ENCODE results near the gene INTS13. TPM values are rescaled to one million over a fixed set of nuclear protein-coding genes. Genes with fewer than 3 reads are reported as not detected.

Gene INTS13
- total and polyA plus RNA-seq, 2 donors (not counting 3 experiments of a cell fraction or from before 2014, with no cell fraction given), result 8.7 to 35.9 TPM

DNA sequence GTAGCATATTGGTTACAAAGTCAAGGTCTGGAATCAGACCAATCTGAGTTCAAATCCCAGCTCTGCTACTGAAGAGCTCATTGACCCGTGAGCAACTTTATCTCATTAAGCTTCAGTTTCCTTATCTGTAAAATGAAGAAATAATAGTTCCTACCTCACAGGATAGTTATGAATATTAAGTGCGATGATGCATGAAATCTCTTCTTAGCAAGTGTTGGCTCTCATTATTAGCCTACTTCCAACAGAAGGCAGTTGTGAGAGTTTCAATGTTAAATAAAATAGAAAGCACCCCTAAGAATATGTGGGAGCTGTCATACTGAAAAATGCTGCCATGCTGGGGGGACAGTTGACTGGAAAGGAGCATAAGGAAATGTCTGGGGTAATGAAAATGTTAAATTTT lies 65.8 kb downstream of the INTS13 start:
- Histone ChIP-seq H3K27ac (ENCODE audit: insufficient read depth, low read depth, low read length) (no peak overlapping the region), H3K9ac (replicated peaks; ENCODE audit: extremely low read depth, insufficient read depth, low read length) (no peak overlapping the region), H3K4me3 (replicated peaks in 1 of 3; ENCODE audit: insufficient read depth in 1 of 3, low read depth in 1 of 3, low read length in 3 of 3) (no peak overlapping the region), H2AFZ (ENCODE audit: low read depth, low read length) (no peak overlapping the region), H3K9me3 (replicated peaks; ENCODE audit: control insufficient read depth, insufficient read depth, low read length) (no peaks in the 10 kb centered on the region), H3K79me2 (ENCODE audit: control insufficient read depth, insufficient read depth, low read length) (no peaks in the 10 kb centered on the region), H4K20me1 (replicated peaks; ENCODE audit: control insufficient read depth, extremely low read depth, insufficient read depth, low read length) (no peaks in the 10 kb centered on the region), H3K36me3 (ENCODE audit: control insufficient read depth in 2 of 2, extremely low read depth in 1 of 2, insufficient read depth in 2 of 2, low read length in 2 of 2) (no peaks in the 10 kb centered on the region), H3K9me1 (replicated peaks; ENCODE audit: control insufficient read depth, extremely low read depth, insufficient read depth, low read length) (no peaks in the 10 kb centered on the region), H3K27me3 (ENCODE audit: control insufficient read depth in 2 of 2, insufficient read depth in 2 of 2, low read length in 2 of 2) (no peaks in the 10 kb centered on the region), H3K4me1 (ENCODE audit: control insufficient read depth, extremely low read depth, insufficient read depth, low read length) (peaks cover 16% of the 10 kb centered on the region), H3K4me2 (ENCODE audit: insufficient read depth, low read length) (no peak overlapping the region)
- CTCF ChIA-PET, result interaction anchor here (1.0 to 8.1 kb wide), 3 partner anchors 9 to 15 kb away, joined by 3 to 68 read pairs (median 3); no protein-coding TSS in a partner anchor
- DNase-seq (ENCODE audit: low read depth, low spot score) (no peak), FAIRE-seq (no peak)
- intact Hi-C loops (cut with micrococcal nuclease), result no loop called here
- TF ChIP-seq POLR2AphosphoS5 (IDR thresholded peaks at IDR 0.05; ENCODE audit: insufficient read depth, low read depth, low read length) (no peak), POLR2A (IDR thresholded peaks at IDR 0.05; ENCODE audit: low read depth, low read length) (no peak)
- POLR2A ChIA-PET, result no interaction called here
- BruUV-seq (replicated peaks), result no TSS peak
- dilution Hi-C loops (cut with MboI; ENCODE audit: extremely low pct_ligation_motif_present, low sequenced_read_pairs), result no loop called here

DNA sequence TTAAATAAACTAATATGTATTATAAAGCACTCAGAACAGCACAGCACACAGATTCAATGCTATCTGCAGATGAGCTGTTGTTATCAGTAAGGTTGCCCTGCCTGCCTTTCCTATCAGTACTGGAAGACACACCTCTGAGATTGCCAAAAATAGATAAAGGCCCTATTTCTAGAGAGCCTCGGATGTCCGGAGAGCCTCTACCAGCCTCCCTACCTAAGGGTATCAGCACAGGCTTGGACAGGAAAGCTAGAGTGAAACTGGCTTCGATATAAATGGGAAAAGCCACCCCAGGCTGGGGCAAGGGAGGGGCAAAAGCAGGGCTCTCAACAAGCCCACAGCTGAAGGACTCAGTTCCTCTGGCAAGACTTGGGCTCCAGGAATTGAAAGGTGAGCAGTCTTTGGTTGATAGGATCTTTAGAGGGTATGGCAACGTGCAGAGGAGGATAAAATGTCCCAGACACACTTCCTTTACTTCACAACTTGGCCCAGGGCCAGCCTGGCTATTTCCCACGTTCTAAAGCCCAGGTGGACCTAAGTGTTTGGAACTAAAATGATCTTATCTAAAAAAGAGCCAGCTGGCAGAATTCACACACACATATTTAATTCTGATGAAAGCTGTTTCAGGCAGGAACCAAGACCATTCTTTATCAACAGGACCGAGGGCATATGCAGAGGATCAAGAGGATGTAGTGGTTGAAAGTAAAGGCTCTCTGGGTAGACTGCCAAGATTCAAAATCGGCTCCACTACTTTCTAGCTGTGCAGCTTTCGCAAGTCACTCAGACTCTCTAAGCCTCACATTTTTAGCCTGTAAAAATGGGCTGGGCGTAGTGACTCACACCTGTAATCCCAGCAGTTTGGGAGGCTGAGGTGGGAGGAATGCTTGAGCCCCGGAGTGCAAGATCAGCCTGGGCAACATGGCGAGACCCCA lies 67.0 kb downstream of the INTS13 start:
- CTCF ChIA-PET, result interaction anchor here (0.6 to 8.1 kb wide), 8 partner anchors 8 to 67 kb away, joined by 3 to 68 read pairs (median 6); partner anchors contain the start of gene ITPR2
- Histone ChIP-seq H4K20me1 (replicated peaks; ENCODE audit: control insufficient read depth, extremely low read depth, insufficient read depth, low read length) (no peaks in the 10 kb centered on the region), H3K27ac (ENCODE audit: insufficient read depth, low read depth, low read length) (peak overlapping the region; percentile 47), H3K27me3 (ENCODE audit: control insufficient read depth in 2 of 2, insufficient read depth in 2 of 2, low read length in 2 of 2) (no peaks in the 10 kb centered on the region), H3K79me2 (ENCODE audit: control insufficient read depth, insufficient read depth, low read length) (no peaks in the 10 kb centered on the region), H3K9ac (replicated peaks; ENCODE audit: extremely low read depth, insufficient read depth, low read length) (peak overlapping the region; percentile 21), H3K9me1 (replicated peaks; ENCODE audit: control insufficient read depth, extremely low read depth, insufficient read depth, low read length) (peaks cover 2% of the 10 kb centered on the region), H3K36me3 (ENCODE audit: control insufficient read depth in 2 of 2, extremely low read depth in 1 of 2, insufficient read depth in 2 of 2, low read length in 2 of 2) (no peaks in the 10 kb centered on the region), H3K9me3 (replicated peaks; ENCODE audit: control insufficient read depth, insufficient read depth, low read length) (no peaks in the 10 kb centered on the region), H2AFZ (ENCODE audit: low read depth, low read length) (peak overlapping the region; percentile 30), H3K4me2 (ENCODE audit: insufficient read depth, low read length) (peak overlapping the region; percentile 41), H3K4me1 (ENCODE audit: control insufficient read depth, extremely low read depth, insufficient read depth, low read length) (peaks cover 16% of the 10 kb centered on the region), H3K4me3 (replicated peaks in 1 of 3; ENCODE audit: insufficient read depth in 1 of 3, low read depth in 1 of 3, low read length in 3 of 3) (no peak overlapping the region)
- POLR2A ChIA-PET, result interaction anchor here (0.8 kb wide), 1 partner anchor 13 kb away, joined by 3 read pairs; no protein-coding TSS in a partner anchor
- DNase-seq (ENCODE audit: low read depth, low spot score), result peak; percentile 96
- intact Hi-C loops (cut with micrococcal nuclease) (loop anchor here (1.0 kb wide), 1 partner anchor 13 kb away; no protein-coding TSS in a partner anchor), dilution Hi-C loops (cut with MboI; ENCODE audit: extremely low pct_ligation_motif_present, low sequenced_read_pairs) (no loop called here)
- BruUV-seq (replicated peaks), result no TSS peak
- TF ChIP-seq FOS (IDR thresholded peaks at IDR 0.05; ENCODE audit: borderline replicate concordance, insufficient read depth, low read length) (no peak), GATA2 (IDR thresholded peaks at IDR 0.05; ENCODE audit: insufficient read depth, insufficient read length, low read depth, low read length) (peak; percentile 43)
- FAIRE-seq, result peak; percentile 88

Data from endothelial cell of umbilical vein (primary cell).